CD4-positive, alpha-beta memory T cell (primary cell): ENCODE measurements around the gene KARS1. TPM values are rescaled to one million over a fixed set of nuclear protein-coding genes. Genes with fewer than 3 reads are reported as not detected.
A peak's percentile ranks its signal among the peaks of the same experiment; 100 is the strongest.
"Not testable (repeated sequence)": the region's sequence is repeated elsewhere in the genome, so short reads cannot be mapped to it uniquely, and the experiment has no call there.

ENCODE experiments used
- CTCF ChIA-PET: fragments of 350-600 bp; sonication (Branson Sonifier 250); formaldehyde crosslinking; loops from one replicate; lab custom pipeline; 2021; ENCODE audit warnings: inconsistent platforms; ENCODE audit not compliant: partially characterized antibody; lab: Charles Lee
- POLR2A ChIA-PET: fragments of 350-600 bp; sonication (Branson Sonifier 250); formaldehyde crosslinking; loops from one replicate; lab custom pipeline; 2021; ENCODE audit not compliant: partially characterized antibody; lab: Charles Lee
- DNase-seq, 5 donors: peaks; one replicate each; pipeline versions ENCODE4 v3.0.0 to v3.0.0-alpha.2; 2020 to 2022; ENCODE audit warnings: mixed read lengths in 1 of 5
- H3K27ac ChIP-seq: one replicate; pipeline ENCODE4 v1.7.0; 2013; ENCODE audit warnings: low read depth, low read length
- H3K27me3 ChIP-seq: 2 replicates; pipeline ENCODE4 v1.7.0; 2013; ENCODE audit warnings: mild to moderate bottlenecking, low read length, moderate library complexity; ENCODE audit not compliant: insufficient read depth
- H3K36me3 ChIP-seq: 2 replicates; pipeline ENCODE4 v1.7.0; 2013; ENCODE audit warnings: mild to moderate bottlenecking, low read length, moderate library complexity; ENCODE audit not compliant: insufficient read depth
- H3K4me1 ChIP-seq: 2 replicates; pipeline ENCODE4 v1.7.0; 2013; ENCODE audit warnings: mild to moderate bottlenecking, low read length, moderate library complexity; ENCODE audit not compliant: insufficient read depth
- H3K4me3 ChIP-seq, 2 donors: one replicate each; pipeline ENCODE4 v1.7.0; 2013; ENCODE audit warnings: low read length in 2 of 2, mild to moderate bottlenecking in 1 of 2
- H3K9me3 ChIP-seq, 2 donors: one replicate each; pipeline ENCODE4 v1.7.0; 2013; ENCODE audit warnings: low read length in 2 of 2, control low read depth in 1 of 2; ENCODE audit not compliant: control insufficient read depth in 1 of 2
- H3K27ac Mint-ChIP-seq, 7 donors: one replicate each; pipeline ENCODE4 v1.8.0; 2020 to 2021; ENCODE audit warnings: mixed read lengths in 7 of 7, mild to moderate bottlenecking in 6 of 7, inconsistent platforms in 3 of 7, moderate library complexity in 3 of 7
- H3K27me3 Mint-ChIP-seq, 2 donors: one replicate each; pipeline ENCODE4 v1.8.0; 2020 to 2021; ENCODE audit warnings: mixed read lengths in 2 of 2
- H3K36me3 Mint-ChIP-seq, 2 donors: one replicate each; pipeline ENCODE4 v1.8.0; 2020 to 2021; ENCODE audit warnings: mixed read lengths in 2 of 2, inconsistent platforms in 1 of 2, mild to moderate bottlenecking in 1 of 2
- H3K4me1 Mint-ChIP-seq, 4 donors: one replicate each; pipeline ENCODE4 v1.8.0; 2020 to 2021; ENCODE audit warnings: mixed read lengths in 4 of 4, mild to moderate bottlenecking in 1 of 4
- H3K4me3 Mint-ChIP-seq, 8 donors: one replicate each; pipeline ENCODE4 v1.8.0; 2020 to 2021; ENCODE audit warnings: mixed read lengths in 8 of 8, mild to moderate bottlenecking in 7 of 8, moderate library complexity in 6 of 8, inconsistent platforms in 3 of 8
- H3K9me3 Mint-ChIP-seq, 8 donors: one replicate each; pipeline ENCODE4 v1.8.0; 2020 to 2021; ENCODE audit warnings: mixed read lengths in 8 of 8, mild to moderate bottlenecking in 5 of 8, inconsistent platforms in 3 of 8, moderate library complexity in 1 of 8
- intact Hi-C: fragments of 100-400 bp; cut with micrococcal nuclease; formaldehyde crosslinking; loops from one replicate; pipeline ENCODE4 v1.15.1; 2023
- polyA plus RNA-seq, 2 donors: library from polyadenylated mRNA; unstranded; fragments of 300-500 nt; fragmentation: Illumina TruSeq; gene quantifications; one replicate each; pipeline ENCODE4 v1.2.3, GENCODE V29; 2021
- total RNA-seq, 2 experiments: library from RNA; stranded (reverse); gene quantifications; one replicate each; pipeline ENCODE4 v1.2.3, GENCODE V29; 2021

KARS1 gene
- total and polyA plus RNA-seq, 4 experiments from 2014 or later = 120 to 306 (median 191) TPM

DNA sequence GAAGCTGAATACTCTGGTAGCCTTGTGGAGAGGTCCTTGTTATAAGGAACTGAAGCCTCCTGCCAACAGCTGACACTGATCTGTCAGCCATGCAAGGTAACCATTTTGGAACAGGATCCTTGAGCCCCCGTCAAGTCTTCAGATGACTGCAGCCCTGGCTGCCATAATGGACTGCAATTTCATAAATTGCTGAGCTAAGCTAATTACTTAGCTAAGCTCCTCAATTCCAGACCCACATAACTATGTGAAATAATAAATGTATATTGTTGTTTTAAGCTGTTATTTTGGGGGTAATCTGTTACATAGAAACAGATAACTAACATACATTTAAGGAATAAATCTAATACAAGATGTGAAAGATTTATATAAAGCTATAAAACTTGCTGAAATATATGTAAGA lies 41.0 kb downstream of the KARS1 start:
- peaks cover 64 to 79% of the 10 kb centered on the region in 2 donors for H3K36me3 Mint-ChIP-seq
- H3K27ac Mint-ChIP-seq = no peak overlapping the region
- H3K27ac ChIP-seq = no peak overlapping the region
- no peaks in the 10 kb centered on the region for H3K27me3 Mint-ChIP-seq
- intact Hi-C loops = no loop called here
- H3K36me3 ChIP-seq = peaks cover 45% of the 10 kb centered on the region
- H3K4me1 Mint-ChIP-seq = peaks cover 0 to 3% (median 1%) of the 10 kb centered on the region in 4 donors
- DNase-seq = no peak
- H3K9me3 ChIP-seq = no peaks in the 10 kb centered on the region
- H3K4me1 ChIP-seq = no peaks in the 10 kb centered on the region
- no peaks in the 10 kb centered on the region for H3K27me3 ChIP-seq
- ChIA-PET POLR2A (no interaction called here), CTCF (interaction anchor here (0.7 to 1.8 kb wide), 6 partner anchors 9 to 89 kb away, joined by 3 to 5 read pairs (median 4); partner anchors contain the start of gene ADAT1)
- no peak overlapping the region for H3K4me3 Mint-ChIP-seq
- peaks cover 0 to 12% (median 6%) of the 10 kb centered on the region in 8 donors for H3K9me3 Mint-ChIP-seq
- no peak overlapping the region for H3K4me3 ChIP-seq

DNA sequence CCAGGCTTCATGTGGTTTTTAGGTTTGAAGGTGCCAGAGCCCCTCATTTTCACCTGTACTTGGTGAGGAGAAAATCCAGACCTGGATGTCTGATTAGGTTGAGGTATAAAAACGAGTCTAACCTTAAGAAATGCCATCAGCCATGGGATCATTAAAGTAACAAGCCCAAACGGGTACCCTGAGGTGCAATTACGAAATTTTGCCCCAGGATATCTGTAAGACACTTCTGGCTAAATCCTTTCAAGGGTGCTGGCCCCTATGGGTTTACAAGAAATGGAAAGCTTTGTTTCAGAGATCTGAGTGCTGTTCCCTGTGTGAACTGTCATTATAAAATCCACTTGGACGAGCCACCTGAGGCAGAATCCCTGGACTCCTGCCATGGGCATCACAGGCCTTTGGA lies 44.2 kb downstream of the KARS1 start:
- Histone ChIP-seq H3K4me1 (no peaks in the 10 kb centered on the region), H3K27ac (no peak overlapping the region), H3K9me3 (no peaks in the 10 kb centered on the region), H3K27me3 (no peaks in the 10 kb centered on the region), H3K4me3 (no peak overlapping the region), H3K36me3 (peaks cover 47% of the 10 kb centered on the region)
- DNase-seq = no peak
- no peaks in the 10 kb centered on the region for H3K27me3 Mint-ChIP-seq
- H3K9me3 Mint-ChIP-seq = peaks cover 0 to 12% (median 6%) of the 10 kb centered on the region in 8 donors
- no peak overlapping the region for H3K4me3 Mint-ChIP-seq
- ChIA-PET CTCF (interaction anchor here (1.3 kb wide), 1 partner anchor 13 kb away, joined by 3 read pairs; no protein-coding TSS in a partner anchor), POLR2A (interaction anchor here (0.6 kb wide), 1 partner anchor 44 kb away, joined by 3 read pairs; the partner anchor contains the start of genes KARS1 and TERF2IP)
- H3K4me1 Mint-ChIP-seq = peaks cover 0 to 3% (median under 1%) of the 10 kb centered on the region in 4 donors
- H3K27ac Mint-ChIP-seq = no peak overlapping the region
- peaks cover 76 to 78% of the 10 kb centered on the region in 2 donors for H3K36me3 Mint-ChIP-seq
- intact Hi-C loops = no loop called here

DNA sequence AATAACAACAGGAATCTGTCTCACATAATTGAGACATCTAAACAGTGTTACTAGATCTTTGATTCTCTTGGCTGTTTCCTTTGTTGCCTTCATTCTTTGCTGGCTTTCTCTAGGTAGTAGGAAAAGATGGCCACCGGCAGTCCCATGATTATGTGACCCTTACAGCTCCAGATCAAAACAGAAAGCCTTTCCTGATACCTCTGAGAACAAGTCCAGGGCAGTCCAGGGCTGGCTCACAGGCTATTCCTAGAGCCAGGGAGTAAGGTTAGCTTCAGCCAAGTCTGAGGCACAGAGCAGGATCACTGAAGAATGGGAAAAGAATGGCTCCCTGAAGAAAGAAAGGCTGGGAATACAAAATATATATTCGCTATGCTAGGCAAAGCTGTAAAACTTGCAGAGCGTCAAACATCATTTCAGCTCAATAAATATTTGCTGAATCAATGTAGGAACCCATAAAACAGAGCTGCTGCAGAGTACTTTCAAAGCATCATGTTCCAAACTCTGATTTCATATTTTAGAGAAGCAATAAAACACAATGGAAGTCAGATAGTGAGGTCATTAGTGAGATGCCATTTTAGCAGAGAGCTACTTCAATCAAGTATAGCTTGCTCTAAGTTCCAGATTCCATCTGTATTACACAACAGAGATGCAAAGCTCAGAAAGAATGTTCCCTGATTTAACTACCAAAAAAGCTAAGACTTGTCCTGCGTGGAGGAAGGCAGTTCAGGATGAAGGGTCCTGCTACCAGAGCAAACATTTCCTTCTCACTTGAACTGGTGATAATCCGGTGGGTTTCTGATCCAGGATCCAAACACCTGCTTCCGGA lies 47.8 kb downstream of the KARS1 start:
- Mint-ChIP-seq H3K9me3 (peaks cover 0 to 13% (median 6%) of the 10 kb centered on the region in 8 donors), H3K4me1 (peaks cover 0 to 5% (median 3%) of the 10 kb centered on the region in 4 donors), H3K27me3 (no peaks in the 10 kb centered on the region), H3K36me3 (peaks cover 64 to 68% of the 10 kb centered on the region in 2 donors), H3K27ac (peak overlapping the region in 2 of 7 donors; percentile 42 to 57), H3K4me3 (no peak overlapping the region)
- DNase-seq = no peak
- Histone ChIP-seq H3K36me3 (peaks cover 39% of the 10 kb centered on the region), H3K4me3 (no peak overlapping the region), H3K9me3 (no peaks in the 10 kb centered on the region), H3K4me1 (peaks cover 2% of the 10 kb centered on the region), H3K27ac (no peak overlapping the region), H3K27me3 (no peaks in the 10 kb centered on the region)
- intact Hi-C loops = no loop called here
- ChIA-PET POLR2A (no interaction called here), CTCF (interaction anchor here (0.8 to 1.0 kb wide), 2 partner anchors 14 to 18 kb away, joined by 3 read pairs; no protein-coding TSS in a partner anchor)

DNA sequence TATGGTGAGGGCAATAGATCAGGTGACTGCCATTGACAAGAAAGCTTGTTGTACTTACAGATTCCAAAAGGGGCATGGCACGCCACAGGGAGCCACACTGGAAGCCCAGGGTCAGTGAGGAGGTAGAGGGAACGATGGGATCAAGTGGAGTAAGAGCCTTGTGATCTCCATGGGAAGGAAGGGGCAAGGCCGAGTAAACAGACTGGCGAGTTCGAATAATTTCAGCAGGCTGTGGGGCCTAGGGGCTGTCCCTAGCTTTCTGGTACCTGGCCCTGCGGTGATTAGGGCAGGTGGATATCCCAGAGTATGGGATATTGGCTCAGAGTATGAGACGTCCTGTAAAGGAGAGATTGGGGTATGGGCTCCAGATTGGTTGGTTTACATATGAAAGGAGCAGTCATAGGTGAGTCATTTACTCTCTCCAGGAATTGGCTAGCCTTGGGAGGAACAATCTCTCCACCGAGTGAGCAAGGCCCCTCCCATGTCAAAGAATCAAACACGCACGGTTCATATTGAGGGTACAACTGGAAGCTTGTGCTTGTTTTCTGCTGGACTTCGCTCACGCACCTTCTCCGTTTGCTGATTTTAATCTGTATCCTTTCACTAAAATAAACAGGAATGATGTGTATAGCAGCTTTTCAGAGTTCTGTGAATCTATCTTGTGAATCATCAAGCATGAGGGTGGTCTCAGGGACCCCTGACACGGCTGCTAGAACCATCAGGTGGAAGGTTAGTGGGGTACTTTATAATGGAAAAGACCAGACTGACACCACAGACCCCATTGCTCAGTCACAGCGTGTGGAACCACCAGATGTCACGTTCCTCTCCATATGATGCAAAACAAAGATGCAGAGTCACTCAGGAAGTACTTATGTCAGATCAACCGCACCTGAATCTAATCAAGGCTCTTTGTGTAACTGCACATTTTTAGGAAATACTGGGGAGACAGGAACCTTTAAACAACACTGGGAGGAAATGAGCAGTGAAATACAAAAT lies 53.3 kb downstream of the KARS1 start:
- Histone ChIP-seq H3K27ac (no peak overlapping the region), H3K27me3 (no peaks in the 10 kb centered on the region), H3K9me3 (no peaks in the 10 kb centered on the region), H3K4me3 (no peak overlapping the region), H3K36me3 (peaks cover 5% of the 10 kb centered on the region), H3K4me1 (peaks cover 3% of the 10 kb centered on the region)
- peaks cover 0 to 1% (median 0%) of the 10 kb centered on the region in 8 donors for H3K9me3 Mint-ChIP-seq
- H3K27me3 Mint-ChIP-seq = no peaks in the 10 kb centered on the region
- DNase-seq = no peak
- H3K27ac Mint-ChIP-seq = peak overlapping the region in 3 of 7 donors; percentile 43 to 57 (median 47)
- POLR2A ChIA-PET = interaction anchor here (1.0 to 1.9 kb wide), 2 partner anchors 20 to 55 kb away, joined by 3 to 5 read pairs; no protein-coding TSS in a partner anchor
- CTCF ChIA-PET = no interaction called here
- no peak overlapping the region for H3K4me3 Mint-ChIP-seq
- intact Hi-C loops = no loop called here
- peaks cover 0 to 7% (median 5%) of the 10 kb centered on the region in 4 donors for H3K4me1 Mint-ChIP-seq
- peaks cover 30 to 31% of the 10 kb centered on the region in 2 donors for H3K36me3 Mint-ChIP-seq

DNA sequence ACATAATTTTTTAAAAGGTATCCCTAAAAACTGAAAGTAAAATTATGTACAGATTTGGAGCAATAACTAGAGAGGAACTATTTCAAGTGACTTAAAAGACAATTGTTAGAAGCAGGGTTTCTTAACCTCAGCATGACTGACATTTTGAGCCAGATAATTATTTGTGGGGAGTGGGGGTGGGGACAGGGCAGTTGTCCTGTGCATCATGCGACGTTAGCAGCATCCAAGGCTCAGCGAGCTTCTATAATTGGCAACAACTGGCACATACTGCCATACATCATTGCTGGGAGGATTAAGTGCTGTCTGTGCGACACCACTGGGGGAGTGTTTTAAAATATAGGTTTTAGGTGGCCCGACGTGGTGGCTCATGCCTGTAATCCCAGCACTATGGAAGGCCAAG lies 54.2 kb downstream of the KARS1 start:
- ChIA-PET POLR2A (interaction anchor here (1.0 kb wide), 1 partner anchor 19 kb away, joined by 3 read pairs; no protein-coding TSS in a partner anchor), CTCF (no interaction called here)
- intact Hi-C loops = no loop called here
- Mint-ChIP-seq H3K9me3 (peaks cover 0 to 1% (median 0%) of the 10 kb centered on the region in 8 donors), H3K27ac (no peak overlapping the region), H3K4me3 (no peak overlapping the region), H3K27me3 (no peaks in the 10 kb centered on the region), H3K4me1 (peaks cover 0 to 7% (median 5%) of the 10 kb centered on the region in 4 donors), H3K36me3 (peaks cover 35 to 36% of the 10 kb centered on the region in 2 donors)
- Histone ChIP-seq H3K27me3 (no peaks in the 10 kb centered on the region), H3K4me1 (peaks cover 3% of the 10 kb centered on the region), H3K36me3 (peaks cover 9% of the 10 kb centered on the region), H3K4me3 (no peak overlapping the region), H3K9me3 (no peaks in the 10 kb centered on the region), H3K27ac (no peak overlapping the region)
- no peak for DNase-seq

DNA sequence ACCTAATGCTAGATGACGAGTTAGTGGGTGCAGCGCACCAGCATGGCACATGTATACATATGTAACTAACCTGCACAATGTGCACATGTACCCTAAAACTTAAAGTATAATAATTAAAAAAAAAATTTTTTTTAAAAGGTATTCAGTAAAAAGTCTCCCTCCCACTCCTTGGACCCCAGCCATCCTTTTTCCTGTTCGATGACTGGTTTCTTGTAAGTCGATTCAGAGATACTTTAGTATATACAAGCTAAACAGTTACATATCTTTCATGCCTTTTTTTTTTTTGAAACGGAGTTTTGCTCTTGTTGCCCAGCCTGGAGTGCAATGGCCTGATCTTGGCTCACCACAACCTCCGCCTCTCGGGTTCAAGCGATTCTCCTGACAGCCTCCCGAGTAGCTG lies 55.5 kb downstream of the KARS1 start:
- H3K27ac ChIP-seq, DNase-seq, H3K27me3 ChIP-seq, H3K4me3 ChIP-seq, H3K4me1 Mint-ChIP-seq, POLR2A ChIA-PET, H3K36me3 ChIP-seq, intact Hi-C loops, H3K4me1 ChIP-seq, H3K27me3 Mint-ChIP-seq, H3K9me3 Mint-ChIP-seq, H3K4me3 Mint-ChIP-seq, H3K9me3 ChIP-seq, H3K27ac Mint-ChIP-seq: not testable (repeated sequence)
- H3K36me3 Mint-ChIP-seq = peaks cover 22 to 23% of the 10 kb centered on the region in 2 donors
- CTCF ChIA-PET = interaction anchor here (0.5 kb wide), 1 partner anchor 126 kb away, joined by 3 read pairs; no protein-coding TSS in a partner anchor
